Measurements from ENCODE around the gene VPS4A. TPM values are rescaled to one million over a fixed set of nuclear protein-coding genes. Genes with fewer than 3 reads are reported as not detected.

The VPS4A gene
- total and polyA plus RNA-seq, 2 of the 8 experiments (the other 6 are each of a cell fraction or from before 2014, with no cell fraction given), result 14.1 to 24.1 TPM

GRCh38 chr16:69293401-69293800 lies 17.7 kb upstream of the VPS4A start:
- no peak overlapping the region for H2BK12ac ChIP-seq (ENCODE audit: low read depth, low read length)
- no peak overlapping the region for H4K91ac ChIP-seq (replicated peaks; ENCODE audit: insufficient read length, low read length)
- H2BK20ac ChIP-seq (ENCODE audit: low read length), result no peak overlapping the region
- no peaks in the 10 kb centered on the region for H3K79me1 ChIP-seq (ENCODE audit: low read depth, low read length)
- no peak overlapping the region for H2BK15ac ChIP-seq (ENCODE audit: low read length)
- H4K5ac ChIP-seq (ENCODE audit: insufficient read length, low read depth, low read length), result no peak overlapping the region
- no peak overlapping the region for H3K18ac ChIP-seq (ENCODE audit: extremely low read depth, low read length)
- H3K23ac ChIP-seq (ENCODE audit: insufficient read length), result no peak overlapping the region
- no peak overlapping the region for H3K27ac ChIP-seq (ENCODE audit: low read depth, low read length)
- no peaks in the 10 kb centered on the region for H3K79me2 ChIP-seq (ENCODE audit: control insufficient read depth in 1 of 2, insufficient read depth in 2 of 2, low read length in 2 of 2)
- no peak overlapping the region for H3K4me2 ChIP-seq (ENCODE audit: insufficient read depth in 1 of 2, low read depth in 2 of 2, low read length in 2 of 2)
- H3K27me3 ChIP-seq (replicated peaks in 1 of 4; ENCODE audit: control insufficient read depth in 3 of 4, extremely low read depth in 1 of 4, insufficient read depth in 3 of 4, low read length in 3 of 4), result no peaks in the 10 kb centered on the region
- H3K4me1 ChIP-seq (replicated peaks in 1 of 4; ENCODE audit: control insufficient read depth in 3 of 4, insufficient read depth in 4 of 4, low read length in 3 of 4), result no peaks in the 10 kb centered on the region
- no peak overlapping the region for H3K14ac ChIP-seq (ENCODE audit: insufficient read length)
- H3K9me3 ChIP-seq (ENCODE audit: insufficient read depth in 2 of 2, low read depth in 1 of 2, low read length in 1 of 2), result no peaks in the 10 kb centered on the region
- H3K23me2 ChIP-seq (ENCODE audit: low read depth, low read length), result no peaks in the 10 kb centered on the region
- no peak overlapping the region for H3K4ac ChIP-seq (replicated peaks; ENCODE audit: insufficient read length, low read depth, low read length)
- no peak overlapping the region for H2BK5ac ChIP-seq (ENCODE audit: low read depth, low read length)
- H2BK120ac ChIP-seq (replicated peaks; ENCODE audit: low read depth, low read length), result no peak overlapping the region
- 91% methylated on average over 3 of the region's 3 CpGs; no CpG with 5 or more reads in 1 of the 2 experiments for WGBS, 2 experiments (ENCODE audit: extremely low coverage in 1 of 2, insufficient coverage in 1 of 2, insufficient read length in 1 of 2, insufficient replicate concordance in 2 of 2, low coverage in 1 of 2, low lambda C conversion rate in 2 of 2, missing lambda C conversion rate in 1 of 2)
- H3K56ac ChIP-seq (replicated peaks; ENCODE audit: insufficient read length, low read depth, low read length), result no peak overlapping the region
- no peak overlapping the region for H2AK5ac ChIP-seq (ENCODE audit: low read depth, low read length)
- no peak overlapping the region for H3K4me3 ChIP-seq (ENCODE audit: extremely low read depth in 1 of 4, insufficient read depth in 2 of 4, low read depth in 3 of 4, low read length in 4 of 4)
- no peaks in the 10 kb centered on the region for H4K20me1 ChIP-seq (replicated peaks in 1 of 2; ENCODE audit: control insufficient read depth in 1 of 2, insufficient read depth in 2 of 2, low read length in 2 of 2)
- no peak overlapping the region for H2AFZ ChIP-seq (ENCODE audit: low read length)
- DNase-seq (ENCODE audit: low read depth in 1 of 2, low spot score in 2 of 2), result no peak
- no peak for FAIRE-seq
- CTCF ChIA-PET (ENCODE audit: partially characterized antibody), result no interaction called here
- POLR2A ChIA-PET (ENCODE audit: partially characterized antibody), result no interaction called here
- H4K8ac ChIP-seq (ENCODE audit: extremely low read depth, insufficient read depth, low read length), result no peak overlapping the region
- no peak overlapping the region for H3K9ac ChIP-seq (replicated peaks in 1 of 4; ENCODE audit: extremely low read depth in 1 of 4, low read depth in 3 of 4, low read length in 3 of 4)
- no peaks in the 10 kb centered on the region for H3K36me3 ChIP-seq (ENCODE audit: control insufficient read depth in 2 of 4, insufficient read depth in 4 of 4, low read length in 3 of 4)
- no peak for TF ChIP-seq FOSL1 (IDR thresholded peaks at IDR 0.05; ENCODE audit: insufficient read depth, low read depth, low read length)
- TF ChIP-seq KDM4A (IDR thresholded peaks at IDR 0.05; ENCODE audit: low read depth, low read length, severe bottlenecking), result no peak
- no peak for TF ChIP-seq CTBP2 (IDR thresholded peaks at IDR 0.05; ENCODE audit: borderline replicate concordance, insufficient read depth, insufficient read length, low read length)

All from H1 (cell line).